Lower leg skin (tissue), 3 donors: ENCODE data around the gene DNAH8.

ENCODE experiments used
- CTCF ChIP-seq, 3 donors: fragments of 450-650 bp; IDR thresholded peaks; one replicate each; pipeline ENCODE4 v1.5.1; 2016; ENCODE audit warnings: antibody characterized with exemption in 3 of 3, mild to moderate bottlenecking in 3 of 3, moderate library complexity in 2 of 3
- POLR2A ChIP-seq, 2 donors: fragments of 450-650 bp; IDR thresholded peaks; one replicate each; pipeline ENCODE4 v1.6.1; 2016 to 2017; ENCODE audit warnings: antibody characterized with exemption in 2 of 2, mild to moderate bottlenecking in 1 of 2, moderate library complexity in 1 of 2

- no peak for TF ChIP-seq CTCF (IDR thresholded peaks at IDR 0.05)
- TF ChIP-seq POLR2A (IDR thresholded peaks at IDR 0.05) = no peak
Measured at GRCh38 chr6:39043776-39044175, 328.7 kb downstream of the DNAH8 start.
